Activated naive CD4-positive, alpha-beta T cell treated with anti-CD3 and anti-CD28 coated beads, Interleukin-2, amount 10 ng/mL, durations not matched to agents 7 days and 5 days (primary cell): Measurements from ENCODE around the gene DNMBP.
"Not testable (repeated sequence)": the region's sequence is repeated elsewhere in the genome, so short reads cannot be mapped to it uniquely, and the experiment has no call there.

ENCODE experiments used
- CTCF ChIA-PET: fragments of 350-600 bp; sonication (Branson Sonifier 250); formaldehyde crosslinking; loops from one replicate; lab custom pipeline; 2021; ENCODE audit warnings: antibody characterized with exemption; lab: Charles Lee
- DNase-seq: peaks from one replicate; pipeline ENCODE4 v3.0.0-alpha.2; 2020
- H3K27ac Mint-ChIP-seq: one replicate; pipeline ENCODE4 v1.8.0; 2021; ENCODE audit warnings: mild to moderate bottlenecking, moderate library complexity, mixed read lengths
- H3K27me3 Mint-ChIP-seq: one replicate; pipeline ENCODE4 v1.8.0; 2021; ENCODE audit warnings: mild to moderate bottlenecking, mixed read lengths
- H3K36me3 Mint-ChIP-seq: one replicate; pipeline ENCODE4 v1.8.0; 2021; ENCODE audit warnings: mixed read lengths
- H3K4me1 Mint-ChIP-seq: one replicate; pipeline ENCODE4 v1.8.0; 2021; ENCODE audit warnings: mixed read lengths
- H3K4me3 Mint-ChIP-seq: one replicate; pipeline ENCODE4 v1.8.0; 2021; ENCODE audit warnings: mild to moderate bottlenecking, moderate library complexity, mixed read lengths
- H3K9me3 Mint-ChIP-seq: one replicate; pipeline ENCODE4 v1.8.0; 2021; ENCODE audit warnings: mixed read lengths

DNMBP gene

GRCh38 chr10:99840859-99841258, 168.9 kb downstream of the DNMBP start:
- not testable (repeated sequence) for H3K9me3 Mint-ChIP-seq, H3K27ac Mint-ChIP-seq, H3K27me3 Mint-ChIP-seq, H3K4me1 Mint-ChIP-seq, DNase-seq, H3K4me3 Mint-ChIP-seq, H3K36me3 Mint-ChIP-seq
- CTCF ChIA-PET, result interaction anchor here (11.5 kb wide), 1 partner anchor 205 kb away, joined by 177 read pairs; no protein-coding TSS in a partner anchor

GRCh38 chr10:99836711-99837110, 173.0 kb downstream of the DNMBP start:
- Mint-ChIP-seq H3K4me1 (no peaks in the 10 kb centered on the region), H3K27me3 (no peaks in the 10 kb centered on the region), H3K36me3 (no peaks in the 10 kb centered on the region), H3K9me3 (no peaks in the 10 kb centered on the region), H3K27ac (no peak overlapping the region), H3K4me3 (no peak overlapping the region)
- DNase-seq, result no peak
- CTCF ChIA-PET, result no interaction called here

GRCh38 chr10:99835947-99836346, 173.8 kb downstream of the DNMBP start:
- CTCF ChIA-PET, result interaction anchor here (1.1 kb wide), 1 partner anchor 10 kb away, joined by 4 read pairs; no protein-coding TSS in a partner anchor
- Mint-ChIP-seq H3K9me3 (no peaks in the 10 kb centered on the region), H3K27me3 (no peaks in the 10 kb centered on the region), H3K4me1 (no peaks in the 10 kb centered on the region), H3K4me3 (no peak overlapping the region), H3K27ac (no peak overlapping the region), H3K36me3 (no peaks in the 10 kb centered on the region)
- no peak for DNase-seq

GRCh38 chr10:99834410-99834809, 175.3 kb downstream of the DNMBP start:
- no peak for DNase-seq
- no peaks in the 10 kb centered on the region for H3K36me3 Mint-ChIP-seq
- no peak overlapping the region for H3K4me3 Mint-ChIP-seq
- no peaks in the 10 kb centered on the region for H3K27me3 Mint-ChIP-seq
- H3K4me1 Mint-ChIP-seq, result no peaks in the 10 kb centered on the region
- no peaks in the 10 kb centered on the region for H3K9me3 Mint-ChIP-seq
- no peak overlapping the region for H3K27ac Mint-ChIP-seq
- CTCF ChIA-PET, result interaction anchor here (2.1 kb wide), 2 partner anchors 12 to 211 kb away, joined by 7 to 10 read pairs; no protein-coding TSS in a partner anchor

GRCh38 chr10:99832439-99832838, 177.3 kb downstream of the DNMBP start:
- H3K4me3 Mint-ChIP-seq, result no peak overlapping the region
- H3K4me1 Mint-ChIP-seq, result peaks cover 15% of the 10 kb centered on the region
- H3K9me3 Mint-ChIP-seq, result peaks cover 7% of the 10 kb centered on the region
- H3K27me3 Mint-ChIP-seq, result no peaks in the 10 kb centered on the region
- no peaks in the 10 kb centered on the region for H3K36me3 Mint-ChIP-seq
- DNase-seq, result no peak
- CTCF ChIA-PET, result no interaction called here
- H3K27ac Mint-ChIP-seq, result no peak overlapping the region

- peak overlapping the region; percentile 24 for H3K27ac Mint-ChIP-seq
- no peaks in the 10 kb centered on the region for H3K27me3 Mint-ChIP-seq
- CTCF ChIA-PET, result interaction anchor here (1.1 kb wide), 1 partner anchor 217 kb away, joined by 3 read pairs; no protein-coding TSS in a partner anchor
- DNase-seq, result peak; percentile 43
- no peaks in the 10 kb centered on the region for H3K36me3 Mint-ChIP-seq
- no peak overlapping the region for H3K4me3 Mint-ChIP-seq
- H3K4me1 Mint-ChIP-seq, result peaks cover 15% of the 10 kb centered on the region
- peaks cover 7% of the 10 kb centered on the region for H3K9me3 Mint-ChIP-seq
These were observed 181.3 kb downstream of the DNMBP start for GRCh38 chr10:99828464-99828863.

GRCh38 chr10:99827936-99828335, 181.8 kb downstream of the DNMBP start:
- H3K9me3 Mint-ChIP-seq, result peaks cover 7% of the 10 kb centered on the region
- peaks cover 15% of the 10 kb centered on the region for H3K4me1 Mint-ChIP-seq
- no peaks in the 10 kb centered on the region for H3K27me3 Mint-ChIP-seq
- no peaks in the 10 kb centered on the region for H3K36me3 Mint-ChIP-seq
- H3K4me3 Mint-ChIP-seq, result no peak overlapping the region
- no peak overlapping the region for H3K27ac Mint-ChIP-seq
- CTCF ChIA-PET, result interaction anchor here (1.1 kb wide), 1 partner anchor 218 kb away, joined by 3 read pairs; no protein-coding TSS in a partner anchor
- DNase-seq, result no peak
